NK-92 (cell line): ENCODE data around the gene AGPAT4.

Experiments
- DNase-seq: peaks from one replicate; lab custom pipeline; 2025; ENCODE audit not compliant: unreplicated experiment; lab: John Stamatoyannopoulos, UW

Gene AGPAT4

GRCh38 chr6:161141173-161141572, 132.7 kb downstream of the AGPAT4 start:
- DNase-seq = no peak

DNA sequence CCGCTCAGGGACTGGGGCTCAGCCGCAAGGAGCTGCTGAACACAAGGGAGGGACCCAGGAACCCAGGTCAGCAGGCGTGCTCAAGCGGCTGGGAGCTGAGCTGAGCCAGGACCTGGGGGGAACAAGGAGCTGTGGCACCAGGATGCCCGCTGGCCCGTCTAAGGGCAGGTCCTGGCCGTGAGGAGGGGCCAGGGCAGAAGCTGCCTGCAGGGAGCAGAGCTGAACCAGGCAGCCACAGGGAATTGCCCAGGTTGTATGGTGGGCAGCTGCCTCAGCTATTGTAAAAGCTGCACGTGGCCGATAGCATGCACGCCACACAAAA, 133.3 kb downstream of the AGPAT4 start:
- no peak for DNase-seq

- no peak for DNase-seq
Observed at GRCh38 chr6:161139766-161140553, 133.9 kb downstream of the AGPAT4 start.

DNA sequence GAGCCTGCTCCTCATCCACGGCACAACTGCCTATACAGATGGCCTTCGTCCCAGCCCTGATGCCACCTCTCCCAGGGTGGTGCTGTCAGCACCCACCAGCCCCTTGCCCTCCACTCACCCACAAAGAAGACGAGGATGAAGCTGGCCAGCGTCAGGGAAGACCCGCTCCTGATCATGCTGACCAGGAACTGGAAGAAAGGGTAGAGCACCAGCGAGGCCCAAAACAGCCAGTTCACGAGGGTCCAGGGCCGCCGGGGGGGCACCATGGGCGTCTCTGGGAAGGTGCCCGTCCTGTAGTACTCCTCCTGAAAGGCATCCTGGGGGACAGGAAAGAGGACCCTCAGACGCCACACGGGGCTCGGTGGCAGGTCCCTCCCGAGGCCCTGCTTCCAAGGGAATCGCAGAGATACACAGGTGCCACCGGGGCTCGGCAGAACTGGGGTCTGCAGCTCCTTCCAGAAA, 134.5 kb downstream of the AGPAT4 start:
- DNase-seq = no peak

DNA sequence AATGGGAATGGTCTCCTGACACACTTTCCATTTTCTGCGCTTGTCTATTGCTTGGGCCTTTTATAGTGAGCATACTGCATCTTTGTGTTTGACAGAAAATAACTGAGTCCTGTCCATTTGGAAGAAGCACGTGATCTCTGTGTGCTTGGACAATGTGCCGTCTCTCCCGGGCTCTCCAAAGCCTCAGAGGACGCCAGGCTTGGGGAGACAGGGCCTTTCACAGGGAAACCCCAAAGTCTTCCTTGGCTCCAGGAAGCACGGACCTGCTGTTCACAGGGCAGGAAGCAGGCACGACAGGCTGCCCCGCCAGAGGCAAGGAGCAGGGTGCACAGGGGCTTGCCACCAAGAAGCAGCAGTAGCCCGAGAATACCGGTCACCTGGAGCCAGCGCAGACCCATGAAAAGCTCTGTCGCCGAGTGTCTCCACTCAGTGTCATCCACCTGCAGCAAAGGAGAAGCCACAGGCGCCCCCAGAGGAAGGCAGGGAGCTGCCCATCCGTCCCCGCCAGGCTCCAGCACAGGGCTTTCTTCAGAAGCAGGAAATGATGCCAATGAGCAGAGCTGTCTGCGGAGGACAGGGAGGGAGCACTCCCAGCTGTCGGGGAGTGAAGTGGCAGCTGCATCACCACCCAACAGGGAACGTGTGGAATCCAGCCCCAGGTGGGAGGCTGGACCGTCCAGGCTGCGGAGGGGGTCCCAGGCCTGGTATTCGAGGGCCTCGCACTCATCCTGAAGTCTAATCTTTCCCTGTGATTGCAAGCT, 135.1 kb downstream of the AGPAT4 start:
- no peak for DNase-seq

GRCh38 chr6:161137839-161138542, 135.9 kb downstream of the AGPAT4 start:
- no peak for DNase-seq

- DNase-seq = no peak
Observed at GRCh38 chr6:161137320-161137719, 136.5 kb downstream of the AGPAT4 start.

- no peak for DNase-seq
Observed at GRCh38 chr6:161136655-161137054, 137.2 kb downstream of the AGPAT4 start.

- no peak for DNase-seq
Observed at GRCh38 chr6:161135695-161136591, 137.9 kb downstream of the AGPAT4 start.

GRCh38 chr6:161134550-161135298, 139.1 kb downstream of the AGPAT4 start:
- no peak for DNase-seq

GRCh38 chr6:161133963-161134362, 139.9 kb downstream of the AGPAT4 start:
- no peak for DNase-seq

- DNase-seq = no peak
Observed at GRCh38 chr6:161132384-161132783, 141.5 kb downstream of the AGPAT4 start.

DNA sequence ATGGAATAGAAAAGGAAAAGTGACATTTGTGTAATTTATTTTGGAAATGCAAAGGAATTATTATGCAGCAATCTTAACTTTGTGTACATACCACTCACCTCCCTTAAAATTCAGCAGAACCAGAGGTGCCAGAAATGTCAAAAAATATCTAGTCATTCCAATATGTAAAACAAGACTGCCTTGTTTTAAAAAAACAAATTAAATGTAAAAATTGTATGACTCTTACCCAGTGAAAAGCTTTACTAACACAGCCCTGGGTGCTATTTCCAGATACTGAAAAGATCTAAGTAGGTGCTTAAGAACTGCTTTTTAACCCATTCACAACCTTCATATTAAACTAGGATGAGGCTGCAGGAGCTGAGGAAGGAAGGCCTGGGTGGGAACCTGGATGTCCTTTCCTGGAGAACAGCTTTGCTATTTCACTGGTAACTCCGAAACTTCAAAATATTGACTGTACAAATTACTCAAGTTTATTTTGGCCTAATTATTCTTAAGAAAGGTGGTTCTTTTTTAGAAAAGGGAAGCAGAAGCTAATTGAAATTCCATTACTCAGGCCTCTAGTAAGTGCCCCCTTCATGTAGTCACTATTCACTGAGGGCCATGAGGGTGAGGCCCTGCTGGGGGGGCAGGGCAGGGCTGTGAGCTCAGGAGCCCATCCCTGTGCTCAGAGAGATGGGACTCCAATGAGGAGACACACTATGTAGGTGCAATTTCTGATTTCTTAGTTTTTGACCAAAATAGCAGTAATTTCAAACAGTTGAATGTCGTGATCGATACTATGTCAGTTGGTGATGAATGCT, 142.7 kb downstream of the AGPAT4 start:
- no peak for DNase-seq

- no peak for DNase-seq
Observed at GRCh38 chr6:161130541-161130940, 143.3 kb downstream of the AGPAT4 start.

- no peak for DNase-seq
Observed at GRCh38 chr6:161128680-161129196, 145.1 kb downstream of the AGPAT4 start.

- no peak for DNase-seq
Observed at GRCh38 chr6:161128230-161128629, 145.6 kb downstream of the AGPAT4 start.

- DNase-seq = no peak
Observed at GRCh38 chr6:161127071-161127740, 146.7 kb downstream of the AGPAT4 start.

- no peak for DNase-seq
Observed at GRCh38 chr6:161125591-161125990, 148.3 kb downstream of the AGPAT4 start.
